Activated T-cell treated with anti-CD3 and anti-CD28 coated beads, Interleukin-2, amount 50 U/mL, for 24 hours (primary cell): Measurements from ENCODE around the gene UBALD1.

Experiments used
- DNase-seq: peaks from one replicate; pipeline ENCODE4 v3.0.0-alpha.2; 2020
- H3K27ac Mint-ChIP-seq: 2 replicates; pipeline ENCODE4 v1.8.0; 2020; ENCODE audit warnings: mild to moderate bottlenecking, mixed read lengths
- H3K27me3 Mint-ChIP-seq: 2 replicates; pipeline ENCODE4 v1.8.0; 2020; ENCODE audit warnings: mixed read lengths
- H3K36me3 Mint-ChIP-seq: 2 replicates; pipeline ENCODE4 v1.8.0; 2020; ENCODE audit warnings: low read depth, mixed read lengths
- H3K4me1 Mint-ChIP-seq: 2 replicates; pipeline ENCODE4 v1.8.0; 2020; ENCODE audit warnings: low read depth, mixed read lengths
- H3K4me3 Mint-ChIP-seq: 2 replicates; pipeline ENCODE4 v1.8.0; 2020; ENCODE audit warnings: mild to moderate bottlenecking, moderate library complexity, mixed read lengths
- H3K9me3 Mint-ChIP-seq: 2 replicates; pipeline ENCODE4 v1.8.0; 2020; ENCODE audit warnings: mixed read lengths

Gene UBALD1

GRCh38 chr16:4613636-4614570 lies 785 bp downstream of the UBALD1 start:
- H3K9me3 Mint-ChIP-seq: no peaks in the 10 kb centered on the region
- DNase-seq: peak; percentile 67
- peak overlapping the region; percentile 85 for H3K27ac Mint-ChIP-seq
- H3K36me3 Mint-ChIP-seq: peaks cover 6% of the 10 kb centered on the region
- H3K27me3 Mint-ChIP-seq: no peaks in the 10 kb centered on the region
- H3K4me3 Mint-ChIP-seq: peak overlapping the region; percentile 82
- H3K4me1 Mint-ChIP-seq: peaks cover 50% of the 10 kb centered on the region

GRCh38 chr16:4612977-4613635 lies 1.6 kb downstream of the UBALD1 start:
- Mint-ChIP-seq H3K9me3 (no peaks in the 10 kb centered on the region), H3K27ac (peak overlapping the region; percentile 85), H3K36me3 (peaks cover 13% of the 10 kb centered on the region), H3K27me3 (no peaks in the 10 kb centered on the region), H3K4me1 (peaks cover 44% of the 10 kb centered on the region), H3K4me3 (peak overlapping the region; percentile 82)
- no peak for DNase-seq

- H3K36me3 Mint-ChIP-seq: peaks cover 17% of the 10 kb centered on the region
- no peaks in the 10 kb centered on the region for H3K9me3 Mint-ChIP-seq
- no peak for DNase-seq
- peak overlapping the region; percentile 8 for H3K27ac Mint-ChIP-seq
- no peaks in the 10 kb centered on the region for H3K27me3 Mint-ChIP-seq
- H3K4me1 Mint-ChIP-seq: peaks cover 38% of the 10 kb centered on the region
- peak overlapping the region; percentile 82 for H3K4me3 Mint-ChIP-seq
Measured at GRCh38 chr16:4612474-4612931, 2.2 kb downstream of the UBALD1 start.

- H3K4me3 Mint-ChIP-seq: no peak overlapping the region
- no peaks in the 10 kb centered on the region for H3K27me3 Mint-ChIP-seq
- H3K9me3 Mint-ChIP-seq: no peaks in the 10 kb centered on the region
- peaks cover 30% of the 10 kb centered on the region for H3K4me1 Mint-ChIP-seq
- H3K36me3 Mint-ChIP-seq: peaks cover 18% of the 10 kb centered on the region
- no peak for DNase-seq
- H3K27ac Mint-ChIP-seq: no peak overlapping the region
Measured at GRCh38 chr16:4611337-4612021, 3.2 kb downstream of the UBALD1 start.

GRCh38 chr16:4610011-4611005 lies 4.4 kb downstream of the UBALD1 start:
- H3K27ac Mint-ChIP-seq: no peak overlapping the region
- peaks cover 20% of the 10 kb centered on the region for H3K4me1 Mint-ChIP-seq
- no peaks in the 10 kb centered on the region for H3K27me3 Mint-ChIP-seq
- DNase-seq: no peak
- peaks cover 17% of the 10 kb centered on the region for H3K36me3 Mint-ChIP-seq
- H3K4me3 Mint-ChIP-seq: no peak overlapping the region
- no peaks in the 10 kb centered on the region for H3K9me3 Mint-ChIP-seq

GRCh38 chr16:4609200-4610010 lies 5.3 kb downstream of the UBALD1 start:
- Mint-ChIP-seq H3K4me3 (no peak overlapping the region), H3K27ac (no peak overlapping the region), H3K27me3 (no peaks in the 10 kb centered on the region), H3K36me3 (peaks cover 15% of the 10 kb centered on the region), H3K4me1 (peaks cover 15% of the 10 kb centered on the region), H3K9me3 (no peaks in the 10 kb centered on the region)
- DNase-seq: no peak

- Mint-ChIP-seq H3K4me1 (peaks cover 13% of the 10 kb centered on the region), H3K27me3 (no peaks in the 10 kb centered on the region), H3K4me3 (no peak overlapping the region), H3K27ac (no peak overlapping the region), H3K36me3 (peaks cover 15% of the 10 kb centered on the region), H3K9me3 (no peaks in the 10 kb centered on the region)
- no peak for DNase-seq
Measured at GRCh38 chr16:4608704-4608980, 6.0 kb downstream of the UBALD1 start.

GRCh38 chr16:4607841-4608703 lies 6.6 kb downstream of the UBALD1 start:
- no peak overlapping the region for H3K27ac Mint-ChIP-seq
- H3K36me3 Mint-ChIP-seq: peaks cover 15% of the 10 kb centered on the region

GRCh38 chr16:4606354-4606753 lies 8.3 kb downstream of the UBALD1 start:
- Mint-ChIP-seq H3K36me3 (peaks cover 15% of the 10 kb centered on the region), H3K27me3 (no peaks in the 10 kb centered on the region), H3K27ac (no peak overlapping the region), H3K4me3 (no peak overlapping the region), H3K9me3 (no peaks in the 10 kb centered on the region), H3K4me1 (peaks cover 2% of the 10 kb centered on the region)
- no peak for DNase-seq

More at GRCh38 chr16:4607841-4608703, 6.6 kb downstream of the UBALD1 start:
- Mint-ChIP-seq H3K27me3 (no peaks in the 10 kb centered on the region), H3K9me3 (no peaks in the 10 kb centered on the region), H3K4me1 (peaks cover 8% of the 10 kb centered on the region), H3K4me3 (no peak overlapping the region)
- no peak for DNase-seq

- DNase-seq: no peak
- H3K4me3 Mint-ChIP-seq: no peak overlapping the region
- no peaks in the 10 kb centered on the region for H3K4me1 Mint-ChIP-seq
- peaks cover 15% of the 10 kb centered on the region for H3K36me3 Mint-ChIP-seq
- H3K9me3 Mint-ChIP-seq: no peaks in the 10 kb centered on the region
- no peaks in the 10 kb centered on the region for H3K27me3 Mint-ChIP-seq
- no peak overlapping the region for H3K27ac Mint-ChIP-seq
Measured at GRCh38 chr16:4604401-4604800, 10.3 kb downstream of the UBALD1 start.

GRCh38 chr16:4603624-4604170 lies 11.0 kb downstream of the UBALD1 start:
- no peaks in the 10 kb centered on the region for H3K4me1 Mint-ChIP-seq
- H3K36me3 Mint-ChIP-seq: peaks cover 12% of the 10 kb centered on the region
- no peaks in the 10 kb centered on the region for H3K9me3 Mint-ChIP-seq
- no peaks in the 10 kb centered on the region for H3K27me3 Mint-ChIP-seq
- no peak for DNase-seq
- no peak overlapping the region for H3K27ac Mint-ChIP-seq
- H3K4me3 Mint-ChIP-seq: no peak overlapping the region

- Mint-ChIP-seq H3K27ac (no peak overlapping the region), H3K36me3 (peaks cover under 1% of the 10 kb centered on the region), H3K9me3 (no peaks in the 10 kb centered on the region), H3K4me1 (no peaks in the 10 kb centered on the region), H3K4me3 (no peak overlapping the region), H3K27me3 (no peaks in the 10 kb centered on the region)
- no peak for DNase-seq
Measured at GRCh38 chr16:4602331-4602730, 12.4 kb downstream of the UBALD1 start.
